NCI-H748 (cell line): ENCODE measurements around the gene FAM131A.
"Not testable (repeated sequence)": the region's sequence is repeated elsewhere in the genome, so short reads cannot be mapped to it uniquely, and the experiment has no call there.

Experiments used
- DNase-seq: peaks from one replicate; lab custom pipeline; 2025; ENCODE audit not compliant: unreplicated experiment; lab: John Stamatoyannopoulos, UW

FAM131A gene

DNA sequence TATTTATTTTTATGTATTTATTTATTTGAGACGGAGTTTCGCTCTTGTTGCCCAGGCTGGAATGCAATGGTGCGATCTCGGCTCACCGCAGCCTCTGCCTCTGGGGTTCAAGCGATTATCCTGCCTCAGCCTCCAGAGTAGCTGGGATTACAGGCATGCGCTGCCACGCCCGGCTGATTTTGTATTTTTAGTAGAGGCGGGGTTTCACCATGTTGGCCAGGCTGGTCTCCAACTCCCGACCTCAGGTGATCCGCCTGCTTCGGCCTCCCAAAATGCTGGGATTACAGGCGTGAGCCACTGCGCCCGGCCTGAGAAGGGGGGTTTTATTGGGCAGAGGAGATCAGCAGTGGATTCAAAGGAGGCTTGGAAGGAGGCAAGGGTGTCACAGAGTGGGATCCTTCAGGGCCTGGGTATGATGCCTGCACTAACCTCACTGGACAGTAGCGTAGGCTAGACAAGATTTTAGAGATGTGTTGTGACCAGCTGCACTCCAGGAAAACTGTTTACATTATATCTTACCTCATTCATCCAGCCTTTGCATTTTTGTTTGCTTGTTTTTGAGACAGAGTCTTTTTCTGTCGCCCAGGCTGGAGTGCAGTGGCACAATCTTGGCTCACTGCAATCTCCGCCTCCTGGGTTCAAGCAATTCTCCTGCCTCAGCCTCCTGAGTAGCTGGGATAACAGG lies 2.2 kb downstream of the FAM131A start:
- not testable (repeated sequence) for DNase-seq

DNA sequence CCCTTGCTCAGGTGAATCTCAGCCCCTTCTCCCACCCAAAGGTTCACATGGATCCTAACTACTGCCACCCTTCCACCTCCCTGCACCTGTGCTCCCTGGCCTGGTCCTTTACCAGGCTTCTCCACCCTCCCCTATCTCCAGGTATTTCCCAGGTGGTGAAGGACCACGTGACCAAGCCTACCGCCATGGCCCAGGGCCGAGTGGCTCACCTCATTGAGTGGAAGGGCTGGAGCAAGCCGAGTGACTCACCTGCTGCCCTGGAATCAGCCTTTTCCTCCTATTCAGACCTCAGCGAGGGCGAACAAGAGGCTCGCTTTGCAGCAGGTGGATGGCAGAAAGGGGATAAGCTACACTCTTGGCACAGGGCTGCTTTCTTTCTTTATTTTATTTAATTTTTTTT lies 4.5 kb downstream of the FAM131A start:
- no peak for DNase-seq

DNA sequence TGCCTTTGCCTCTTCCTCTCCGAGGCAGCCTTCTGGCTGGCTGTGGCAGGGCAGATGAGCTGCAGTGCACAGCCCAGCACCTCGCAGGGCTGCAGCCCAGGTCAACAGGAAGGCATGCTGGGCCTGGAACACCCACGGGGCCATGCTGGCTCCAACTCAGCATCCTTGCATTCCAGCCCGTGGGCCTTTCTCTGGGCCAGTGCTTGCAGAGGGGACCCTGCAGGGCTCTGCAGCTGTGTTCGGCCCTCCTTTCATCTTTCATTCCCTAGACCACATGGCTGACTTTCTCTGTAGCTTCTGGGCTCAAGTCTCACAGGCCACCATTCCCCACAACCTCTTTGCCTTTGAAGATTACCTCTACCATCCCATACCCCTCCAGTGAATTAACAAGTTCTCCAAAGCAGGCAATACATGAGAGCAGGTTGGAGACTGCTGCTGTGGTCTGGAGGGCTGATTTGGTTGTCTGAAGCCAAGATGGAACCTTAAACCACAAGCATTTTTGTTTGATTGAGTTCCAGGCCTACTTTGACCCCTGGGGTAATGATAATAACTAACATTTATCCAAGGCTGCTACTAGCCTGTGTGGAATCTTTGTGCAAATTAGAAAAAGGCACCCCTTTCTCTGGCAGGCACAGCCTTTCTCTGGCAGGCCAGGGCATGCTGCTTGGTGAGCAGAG lies 5.9 kb downstream of the FAM131A start:
- no peak for DNase-seq

DNA sequence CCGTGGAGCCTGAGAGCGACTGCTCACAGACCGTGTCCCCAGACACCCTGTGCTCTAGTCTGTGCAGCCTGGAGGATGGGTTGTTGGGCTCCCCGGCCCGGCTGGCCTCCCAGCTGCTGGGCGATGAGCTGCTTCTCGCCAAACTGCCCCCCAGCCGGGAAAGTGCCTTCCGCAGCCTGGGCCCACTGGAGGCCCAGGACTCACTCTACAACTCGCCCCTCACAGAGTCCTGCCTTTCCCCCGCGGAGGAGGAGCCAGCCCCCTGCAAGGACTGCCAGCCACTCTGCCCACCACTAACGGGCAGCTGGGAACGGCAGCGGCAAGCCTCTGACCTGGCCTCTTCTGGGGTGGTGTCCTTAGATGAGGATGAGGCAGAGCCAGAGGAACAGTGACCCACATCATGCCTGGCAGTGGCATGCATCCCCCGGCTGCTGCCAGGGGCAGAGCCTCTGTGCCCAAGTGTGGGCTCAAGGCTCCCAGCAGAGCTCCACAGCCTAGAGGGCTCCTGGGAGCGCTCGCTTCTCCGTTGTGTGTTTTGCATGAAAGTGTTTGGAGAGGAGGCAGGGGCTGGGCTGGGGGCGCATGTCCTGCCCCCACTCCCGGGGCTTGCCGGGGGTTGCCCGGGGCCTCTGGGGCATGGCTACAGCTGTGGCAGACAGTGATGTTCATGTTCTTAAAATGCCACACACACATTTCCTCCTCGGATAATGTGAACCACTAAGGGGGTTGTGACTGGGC lies 7.3 kb downstream of the FAM131A start:
- no peak for DNase-seq

DNA sequence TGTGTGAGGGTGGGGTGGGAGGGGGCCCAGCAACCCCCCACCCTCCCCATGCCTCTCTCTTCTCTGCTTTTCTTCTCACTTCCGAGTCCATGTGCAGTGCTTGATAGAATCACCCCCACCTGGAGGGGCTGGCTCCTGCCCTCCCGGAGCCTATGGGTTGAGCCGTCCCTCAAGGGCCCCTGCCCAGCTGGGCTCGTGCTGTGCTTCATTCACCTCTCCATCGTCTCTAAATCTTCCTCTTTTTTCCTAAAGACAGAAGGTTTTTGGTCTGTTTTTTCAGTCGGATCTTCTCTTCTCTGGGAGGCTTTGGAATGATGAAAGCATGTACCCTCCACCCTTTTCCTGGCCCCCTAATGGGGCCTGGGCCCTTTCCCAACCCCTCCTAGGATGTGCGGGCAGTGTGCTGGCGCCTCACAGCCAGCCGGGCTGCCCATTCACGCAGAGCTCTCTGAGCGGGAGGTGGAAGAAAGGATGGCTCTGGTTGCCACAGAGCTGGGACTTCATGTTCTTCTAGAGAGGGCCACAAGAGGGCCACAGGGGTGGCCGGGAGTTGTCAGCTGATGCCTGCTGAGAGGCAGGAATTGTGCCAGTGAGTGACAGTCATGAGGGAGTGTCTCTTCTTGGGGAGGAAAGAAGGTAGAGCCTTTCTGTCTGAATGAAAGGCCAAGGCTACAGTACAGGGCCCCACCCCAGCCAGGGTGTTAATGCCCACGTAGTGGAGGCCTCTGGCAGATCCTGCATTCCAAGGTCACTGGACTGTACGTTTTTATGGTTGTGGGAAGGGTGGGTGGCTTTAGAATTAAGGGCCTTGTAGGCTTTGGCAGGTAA lies 8.1 kb downstream of the FAM131A start:
- DNase-seq, result peak; percentile 33

DNA sequence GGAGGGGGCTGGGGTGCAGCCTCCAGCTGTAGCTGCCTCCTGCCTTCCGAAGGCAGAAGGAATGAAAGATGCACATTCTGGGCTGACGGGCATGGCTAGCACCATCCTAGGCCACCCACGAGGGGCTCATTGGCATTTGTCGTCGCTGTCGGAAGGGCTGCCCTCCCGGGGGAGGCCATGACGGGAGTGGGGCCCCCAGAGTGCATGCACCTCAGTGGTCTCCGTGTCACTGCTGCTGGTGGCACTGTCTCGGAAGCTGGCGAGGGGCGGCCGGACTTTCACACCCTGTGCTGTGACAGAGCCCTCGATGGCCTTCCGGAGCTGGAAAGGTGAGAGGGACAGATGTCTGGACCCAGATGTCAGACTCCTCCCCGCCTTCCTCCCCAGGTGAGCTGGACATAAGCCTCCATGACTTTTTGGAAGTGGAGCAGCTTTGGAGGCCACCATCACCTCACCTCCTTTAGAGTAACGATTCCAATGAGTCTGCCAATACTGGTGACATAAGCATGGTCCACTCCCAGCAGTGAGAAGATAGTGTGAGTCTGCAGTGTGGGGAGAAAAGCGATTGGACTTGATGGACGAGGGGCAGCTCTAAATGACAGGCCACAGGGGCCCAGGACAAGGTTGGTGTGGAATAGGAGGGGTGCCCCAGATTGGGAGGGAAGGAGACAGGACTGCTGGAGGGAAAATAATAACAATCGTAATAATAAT lies 9.2 kb downstream of the FAM131A start:
- no peak for DNase-seq

DNA sequence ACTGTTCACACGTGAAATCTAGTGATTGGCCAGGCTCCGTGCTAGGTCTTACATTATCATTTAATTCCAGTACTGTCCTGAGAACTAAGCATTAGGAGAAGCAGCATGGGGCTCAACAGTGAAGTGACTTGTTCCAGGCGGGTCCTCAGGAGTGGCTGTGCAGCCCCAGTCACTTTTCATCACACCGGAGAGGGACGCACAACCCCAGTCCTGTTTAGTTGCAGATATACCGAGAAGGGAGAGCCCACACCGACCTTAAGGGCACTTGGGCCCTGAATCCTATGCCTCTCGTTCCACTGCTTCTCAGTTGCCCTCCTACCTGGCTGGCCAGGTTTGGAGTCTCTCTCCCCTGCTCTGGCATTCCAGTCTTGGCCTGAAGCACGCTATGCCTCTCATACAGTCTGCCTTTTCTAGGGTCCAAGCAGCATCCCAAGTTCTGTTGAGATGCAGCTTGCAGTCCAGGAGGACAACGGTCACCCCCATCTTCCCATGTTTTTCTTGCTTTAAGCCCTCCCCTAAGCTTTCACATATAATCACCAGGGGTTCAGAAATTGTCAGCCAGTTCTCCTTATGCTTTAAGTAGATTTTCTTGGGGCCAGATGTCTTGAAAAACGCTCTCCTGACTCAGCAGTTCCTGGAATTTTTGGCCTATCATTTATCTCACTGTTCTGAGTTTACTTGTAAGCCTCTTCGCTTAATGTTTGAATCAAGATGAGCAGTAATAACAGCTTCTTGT lies 10.1 kb downstream of the FAM131A start:
- DNase-seq, result no peak

DNA sequence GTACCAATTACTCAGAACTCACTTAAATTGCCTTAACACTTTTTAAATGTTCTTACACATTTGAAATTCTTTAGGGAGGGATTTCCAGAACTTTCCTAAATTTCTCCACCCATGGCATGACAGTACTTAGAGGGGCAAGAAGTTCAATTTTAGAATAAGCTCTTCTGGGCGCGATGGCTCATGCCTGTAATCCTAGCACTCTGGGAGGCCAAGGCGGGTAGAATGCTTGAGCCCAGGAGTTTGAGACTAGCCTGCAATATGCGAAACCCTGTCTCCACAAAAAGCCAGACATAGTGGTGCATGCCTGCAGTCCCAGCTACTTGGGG lies 10.6 kb downstream of the FAM131A start:
- DNase-seq, result no peak

DNA sequence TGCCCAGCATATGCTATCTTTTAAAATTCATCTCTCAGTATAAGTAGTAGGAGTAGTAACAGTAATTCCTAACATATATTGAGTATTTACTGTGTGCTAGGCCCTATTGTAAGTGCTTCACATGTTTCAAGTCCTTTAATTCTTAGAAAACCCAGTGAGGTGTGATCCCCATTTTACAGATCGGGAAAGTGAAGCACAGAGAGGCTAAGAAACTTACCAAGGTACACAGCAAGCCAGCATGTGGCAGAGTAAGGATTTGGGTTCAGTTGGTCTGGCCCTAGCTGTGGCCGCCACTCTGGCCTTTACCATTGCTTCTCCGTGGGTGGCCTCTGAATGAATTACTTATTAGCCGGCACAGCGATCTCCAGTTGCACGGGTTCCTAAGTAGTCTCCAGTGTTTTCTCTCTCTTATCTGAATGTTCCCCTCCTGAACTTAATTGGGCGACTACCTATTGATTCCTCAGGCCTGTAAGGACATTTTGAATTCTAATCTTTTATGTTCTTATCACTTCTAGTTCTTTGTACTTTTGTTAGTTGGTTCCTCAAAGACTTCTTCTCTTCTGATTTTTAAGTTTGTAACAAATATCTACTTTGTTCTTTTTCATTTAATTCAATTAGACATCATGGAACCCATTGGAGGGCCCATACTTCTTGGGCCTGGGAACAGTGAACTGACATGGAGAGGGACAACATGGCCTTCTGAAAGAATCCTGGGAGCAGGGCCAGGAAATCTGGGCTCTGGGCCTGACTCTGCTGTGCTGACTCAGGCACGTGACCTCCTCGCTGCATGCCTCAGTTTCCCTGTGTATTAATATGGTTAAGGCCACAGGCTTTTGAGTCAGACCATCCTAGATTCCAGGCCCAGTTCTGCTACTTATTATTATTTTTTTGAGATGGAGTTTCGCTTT lies 12.4 kb downstream of the FAM131A start:
- DNase-seq, result no peak

DNA sequence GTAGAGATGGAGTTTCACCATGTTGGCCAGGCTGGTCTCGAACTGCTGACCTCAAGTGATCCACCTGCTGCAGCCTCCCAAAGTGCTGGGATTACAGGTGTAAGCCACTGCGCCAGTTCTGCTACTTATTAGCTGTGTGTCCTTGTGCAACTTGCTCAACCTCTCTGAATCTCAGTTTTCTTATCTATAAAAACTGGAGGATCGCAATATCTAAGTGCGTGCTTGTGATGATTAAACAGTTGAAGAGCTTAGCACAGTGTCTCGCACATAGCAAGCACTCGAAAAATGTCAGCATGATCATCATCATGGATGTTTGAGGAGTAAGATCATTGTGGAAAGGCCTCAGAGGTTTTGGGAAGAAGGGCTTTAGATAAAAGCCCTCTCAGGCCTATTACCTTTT lies 13.2 kb downstream of the FAM131A start:
- DNase-seq, result no peak

DNA sequence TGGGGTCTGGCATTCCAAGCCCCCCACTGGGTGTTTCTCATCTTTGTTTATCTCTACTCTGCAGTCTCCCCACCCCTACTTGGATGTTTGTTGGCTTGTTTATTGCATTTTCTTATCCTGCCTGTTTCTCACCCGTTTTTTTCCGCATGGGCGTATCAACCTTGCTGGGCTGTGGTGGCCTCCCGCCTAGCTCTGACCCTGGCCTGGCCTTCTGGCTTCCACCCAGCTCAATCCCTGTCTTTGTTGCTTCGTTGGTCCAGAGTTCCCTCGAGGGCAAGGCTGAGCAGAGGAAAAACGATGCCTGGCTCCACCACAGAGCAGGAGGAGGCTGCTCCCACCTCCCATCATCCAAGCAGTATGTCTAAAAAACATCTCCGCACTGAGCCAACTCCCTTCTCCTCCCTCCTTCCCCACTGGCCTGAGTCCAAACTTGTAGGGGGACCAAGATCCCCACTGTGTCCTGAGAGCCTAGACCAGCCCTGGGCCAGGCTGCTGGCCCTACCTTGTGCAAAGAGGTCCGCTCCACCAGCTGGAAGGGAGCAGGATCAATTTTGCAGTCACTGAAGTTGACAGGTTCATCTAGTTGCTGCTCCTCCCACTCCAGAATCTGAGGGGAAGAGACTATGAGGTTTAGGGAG lies 14.2 kb downstream of the FAM131A start:
- no peak for DNase-seq

DNA sequence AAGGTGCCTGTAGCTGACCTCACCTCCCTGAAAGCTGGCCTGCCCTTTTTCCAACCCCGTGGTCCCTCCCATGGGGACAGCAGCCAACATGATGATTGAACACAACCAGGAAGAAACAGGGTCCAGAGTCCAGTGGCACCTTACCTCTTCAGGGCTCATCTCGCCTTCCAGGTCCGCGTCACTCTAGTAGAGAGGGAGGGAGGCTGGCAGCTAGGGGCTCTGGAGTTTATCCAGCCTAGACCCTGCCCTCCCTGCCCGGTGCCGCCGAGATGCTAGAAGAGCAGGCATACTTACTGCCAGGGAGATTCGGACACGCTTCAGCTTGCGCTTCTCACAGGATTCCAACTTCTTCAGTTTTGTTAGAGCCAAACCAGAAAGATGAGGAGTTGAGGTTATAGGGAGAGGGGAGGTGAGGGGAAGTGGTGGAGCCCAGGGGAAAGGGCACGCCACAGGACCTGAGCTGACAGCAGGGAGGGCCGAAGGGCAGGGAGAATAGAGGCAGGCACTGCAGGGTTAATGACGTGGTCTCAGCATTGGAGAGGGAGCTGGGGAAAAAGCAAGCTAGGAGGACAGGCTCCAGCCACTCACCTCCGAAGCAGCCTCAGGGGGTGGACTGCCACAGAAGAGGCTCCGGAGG lies 14.9 kb downstream of the FAM131A start:
- no peak for DNase-seq

DNA sequence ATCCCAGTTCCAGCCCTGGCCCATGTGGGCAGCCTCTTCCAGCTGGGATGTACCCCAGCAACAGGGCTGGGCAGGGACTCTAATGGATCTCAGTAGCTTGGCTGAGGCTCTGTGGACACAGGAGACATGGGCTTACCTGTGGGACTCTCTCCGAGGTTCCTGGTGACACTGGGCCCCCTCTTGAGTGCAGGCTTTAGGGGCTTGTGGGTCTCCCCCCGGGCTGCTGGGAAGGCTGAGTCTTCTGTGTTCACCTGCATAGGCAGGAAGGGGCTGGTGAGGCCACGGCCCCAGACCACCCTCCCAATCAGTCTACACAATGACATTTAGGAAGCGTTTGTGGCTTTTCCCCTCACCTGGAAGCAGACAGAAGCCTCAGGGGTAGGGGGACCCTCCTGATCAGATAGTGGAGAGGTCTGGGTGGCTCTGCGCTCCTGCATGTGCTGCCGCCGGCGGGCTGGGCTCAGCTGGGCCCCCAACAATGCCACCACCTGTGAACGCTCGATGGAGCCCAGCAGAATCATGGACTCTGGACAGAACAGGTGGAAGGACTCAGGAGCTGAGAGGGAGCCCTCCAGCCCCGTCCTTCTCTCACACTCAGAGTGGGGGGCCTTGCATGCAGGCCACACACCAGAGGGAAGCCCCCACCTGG lies 15.6 kb downstream of the FAM131A start:
- DNase-seq, result no peak

DNA sequence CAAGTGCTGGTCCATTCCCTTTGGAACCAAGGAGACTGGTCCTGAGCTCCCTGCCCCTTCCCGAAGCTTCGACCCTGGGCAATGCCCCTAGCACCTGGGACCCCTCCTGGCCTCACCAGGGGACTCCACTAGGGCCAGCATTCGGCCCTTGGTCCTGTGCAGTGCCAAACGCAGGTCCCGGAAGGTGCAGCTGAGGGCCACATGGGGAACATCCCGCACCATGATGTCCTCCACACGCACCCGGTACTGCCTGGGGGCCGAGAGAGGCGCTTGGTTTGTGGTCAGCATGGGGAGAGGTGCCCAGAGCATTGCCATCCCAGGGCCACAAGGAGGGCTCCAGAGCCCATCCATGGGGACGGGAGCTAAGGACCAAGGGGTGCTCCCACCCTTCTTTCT lies 16.1 kb downstream of the FAM131A start:
- DNase-seq, result no peak

DNA sequence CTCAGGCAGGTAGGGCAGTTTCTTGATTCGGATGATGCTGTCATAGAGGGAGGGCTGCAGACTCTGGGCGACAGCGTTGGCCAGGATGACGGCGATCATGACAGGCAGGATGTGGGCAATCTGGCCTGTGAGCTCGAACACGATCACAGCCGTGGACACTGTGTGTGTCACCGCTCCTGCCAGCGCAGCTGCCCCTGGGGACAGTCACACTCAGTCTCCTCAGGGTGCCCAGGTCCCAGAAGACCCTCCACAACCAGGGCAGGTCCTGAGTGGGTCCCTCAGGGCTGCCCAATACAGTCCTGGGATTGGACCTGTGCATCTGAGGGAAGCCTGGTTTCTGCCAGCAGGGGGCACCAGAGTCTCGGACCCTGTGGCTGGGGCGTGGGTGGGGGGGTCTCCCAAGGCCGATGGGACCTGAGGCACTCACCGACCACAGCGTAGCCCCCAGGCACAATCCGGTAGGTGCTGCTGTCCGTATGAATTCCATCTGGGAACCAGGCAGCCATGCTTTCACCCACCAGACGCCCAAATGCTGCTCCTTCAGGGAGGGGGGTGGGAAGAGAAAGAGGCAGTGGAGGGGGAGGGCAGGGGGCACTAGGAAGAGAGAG lies 16.8 kb downstream of the FAM131A start:
- DNase-seq, result peak; percentile 4

DNA sequence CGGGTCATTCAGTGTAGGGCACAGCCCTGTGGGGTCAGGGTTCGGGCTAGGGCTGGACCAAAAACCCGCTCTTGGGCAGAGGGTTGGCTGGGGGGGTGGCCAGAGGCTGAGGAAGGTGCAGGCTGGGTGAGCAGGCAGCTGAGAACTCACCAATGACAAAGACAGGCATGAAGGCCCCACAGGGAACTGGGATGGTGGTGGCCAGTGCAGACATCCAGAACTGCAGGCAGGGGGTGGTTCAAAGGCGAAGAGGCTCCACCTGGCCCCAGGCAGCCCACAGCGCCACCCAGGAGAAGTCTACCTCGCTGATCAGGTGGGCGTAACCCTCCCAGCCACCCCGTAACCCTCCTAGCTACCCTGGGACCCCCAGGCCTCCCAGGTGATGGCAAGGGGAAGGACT lies 17.4 kb downstream of the FAM131A start:
- DNase-seq, result no peak
